Vagina (tissue), 2 donors: ENCODE data around the gene CCDC102B.

ENCODE experiments used
- POLR2A ChIP-seq, 2 donors: fragments of 450-650 bp; IDR thresholded peaks; one replicate each; pipeline ENCODE4 v1.6.1; 2017; ENCODE audit warnings: antibody characterized with exemption in 2 of 2, mild to moderate bottlenecking in 2 of 2, moderate library complexity in 2 of 2
- POLR2AphosphoS5 ChIP-seq, 2 donors: sonication (generic); formaldehyde crosslinking; IDR thresholded peaks; one replicate each; pipeline ENCODE4 v1.9.0; 2017; ENCODE audit warnings: antibody characterized with exemption in 2 of 2, mild to moderate bottlenecking in 2 of 2, low read depth in 1 of 2; ENCODE audit not compliant: insufficient read depth in 1 of 2
- TF ChIP-seq, protein P1 (sequence below), 3 experiments: fragments of 450-650 bp in 2 of 3; fragments of 200-600 bp in 1 of 3; sonication (generic) in 1 of 3; IDR thresholded peaks; one replicate each; pipeline ENCODE4 v1.5.1; 2017 to 2019; ENCODE audit warnings: antibody characterized with exemption in 3 of 3, mild to moderate bottlenecking in 2 of 3, moderate library complexity in 2 of 3

DNA sequence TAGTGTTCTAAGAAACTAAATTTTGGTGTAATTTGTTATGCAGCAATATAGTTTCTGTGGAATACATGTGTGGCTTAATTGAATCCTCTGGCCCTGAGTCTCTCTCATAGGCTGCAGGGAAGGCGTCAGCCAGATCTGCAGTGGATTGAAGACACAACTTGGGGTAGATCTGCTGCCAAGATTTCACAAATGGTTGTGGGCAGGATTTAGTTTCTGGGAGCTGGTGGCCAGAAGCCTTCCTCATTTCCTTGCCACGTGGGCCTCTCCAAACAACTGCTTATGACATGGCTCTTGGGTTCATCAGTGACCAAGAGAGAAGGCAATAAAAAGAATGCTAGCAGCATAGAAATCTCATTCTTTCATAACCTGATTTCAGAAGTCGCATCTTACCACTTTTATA lies 28.2 kb downstream of the CCDC102B start:
- TF ChIP-seq, protein P1, sequence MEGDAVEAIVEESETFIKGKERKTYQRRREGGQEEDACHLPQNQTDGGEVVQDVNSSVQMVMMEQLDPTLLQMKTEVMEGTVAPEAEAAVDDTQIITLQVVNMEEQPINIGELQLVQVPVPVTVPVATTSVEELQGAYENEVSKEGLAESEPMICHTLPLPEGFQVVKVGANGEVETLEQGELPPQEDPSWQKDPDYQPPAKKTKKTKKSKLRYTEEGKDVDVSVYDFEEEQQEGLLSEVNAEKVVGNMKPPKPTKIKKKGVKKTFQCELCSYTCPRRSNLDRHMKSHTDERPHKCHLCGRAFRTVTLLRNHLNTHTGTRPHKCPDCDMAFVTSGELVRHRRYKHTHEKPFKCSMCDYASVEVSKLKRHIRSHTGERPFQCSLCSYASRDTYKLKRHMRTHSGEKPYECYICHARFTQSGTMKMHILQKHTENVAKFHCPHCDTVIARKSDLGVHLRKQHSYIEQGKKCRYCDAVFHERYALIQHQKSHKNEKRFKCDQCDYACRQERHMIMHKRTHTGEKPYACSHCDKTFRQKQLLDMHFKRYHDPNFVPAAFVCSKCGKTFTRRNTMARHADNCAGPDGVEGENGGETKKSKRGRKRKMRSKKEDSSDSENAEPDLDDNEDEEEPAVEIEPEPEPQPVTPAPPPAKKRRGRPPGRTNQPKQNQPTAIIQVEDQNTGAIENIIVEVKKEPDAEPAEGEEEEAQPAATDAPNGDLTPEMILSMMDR (IDR thresholded peaks at IDR 0.05): no peak
- TF ChIP-seq POLR2AphosphoS5 (IDR thresholded peaks at IDR 0.05; ENCODE audit: insufficient read depth in 1 of 2, low read depth in 1 of 2): no peak
- TF ChIP-seq POLR2A (IDR thresholded peaks at IDR 0.05): no peak
